Stimulated activated CD8-positive, alpha-beta memory T cell treated with anti-CD3 and anti-CD28 coated beads, Interleukin-2, amount 100 ng/mL, for 48 hours (primary cell): ENCODE data around the gene ZNF728.
"Not testable (repeated sequence)": the region's sequence is repeated elsewhere in the genome, so short reads cannot be mapped to it uniquely, and the experiment has no call there.

Experiments used
- DNase-seq, 2 donors: peaks; one replicate each; pipeline ENCODE4 v3.0.0-alpha.2; 2020; ENCODE audit warnings: low read depth in 2 of 2

Gene ZNF728

DNA sequence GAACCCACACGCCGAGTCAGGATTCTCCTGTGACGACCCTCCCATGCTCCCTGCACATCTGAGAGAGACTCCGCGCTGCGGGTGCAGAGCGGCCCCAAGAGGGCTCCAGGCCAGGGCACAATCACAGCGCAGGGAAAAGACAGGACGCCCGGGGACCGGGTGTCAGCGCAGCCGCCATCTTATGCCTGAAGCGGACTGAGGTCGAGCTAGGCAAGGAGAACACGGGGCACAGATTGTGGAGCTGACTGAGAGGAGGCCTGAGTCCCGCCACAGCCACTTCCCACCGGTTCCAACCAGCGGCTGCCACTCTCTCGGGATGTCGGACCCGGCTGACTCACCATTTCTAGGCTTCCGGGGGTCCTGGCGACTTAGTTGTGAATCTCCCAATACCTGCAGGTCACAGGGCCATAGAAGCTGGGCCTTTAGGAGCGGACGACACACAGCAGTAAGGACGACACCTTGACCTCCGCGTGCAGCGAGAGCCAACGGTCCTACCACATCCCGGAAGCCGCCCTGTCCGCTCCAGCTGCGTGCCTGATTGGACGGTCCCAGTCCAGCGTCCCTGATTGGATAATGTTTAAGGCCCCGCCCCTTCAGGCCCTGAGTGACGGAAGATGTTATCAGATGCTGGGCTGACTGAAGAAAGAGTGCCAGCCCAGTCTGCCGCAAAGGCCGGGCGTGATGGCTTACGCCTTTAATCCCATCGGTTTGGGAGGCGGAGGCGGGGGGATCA lies at the start of gene ZNF728:
ZNF728 (minus strand) TSS at position 487 of the 733 bp plus-strand sequence; CDS start at position 341, 146 bp downstream.
- no peak for DNase-seq

DNA sequence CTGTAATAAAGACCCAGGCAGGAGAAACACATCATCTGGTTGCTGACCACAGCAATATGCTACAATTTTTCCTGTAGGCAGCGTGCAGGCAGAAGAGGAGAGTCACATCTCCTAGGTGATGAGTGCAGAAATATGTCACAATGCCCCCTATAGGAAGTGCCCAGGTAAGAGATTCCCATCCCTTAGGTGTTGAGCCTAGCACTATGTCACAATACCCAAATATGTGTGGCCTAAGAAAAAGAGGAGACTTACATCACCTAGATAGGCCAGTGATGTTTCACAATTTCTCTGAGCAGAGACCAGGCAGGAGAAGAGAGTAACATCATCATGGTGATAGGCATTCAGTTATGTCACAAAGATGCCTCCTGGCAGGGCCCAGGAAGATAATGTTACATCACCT lies 49.4 kb upstream of the ZNF728 start:
- no peak for DNase-seq

DNA sequence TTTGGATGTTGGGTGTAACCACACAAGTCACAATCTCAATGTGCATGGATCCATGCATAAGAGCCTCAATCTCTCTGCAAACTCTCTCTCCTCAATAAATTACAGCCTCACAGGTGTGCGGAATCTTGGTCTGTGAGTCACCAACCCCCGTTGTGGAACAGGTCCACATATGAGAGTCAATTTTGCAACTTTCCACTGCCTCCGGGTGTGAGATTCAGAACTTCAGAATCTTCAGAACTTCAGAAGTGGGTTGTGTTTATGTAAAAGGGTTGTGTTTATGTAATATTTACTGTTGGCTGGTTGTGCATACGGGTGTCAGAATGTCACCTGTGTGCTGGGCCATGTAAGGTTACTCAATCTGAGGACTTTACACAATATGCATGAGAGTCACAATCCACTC lies 46.3 kb upstream of the ZNF728 start:
- DNase-seq: no peak

DNA sequence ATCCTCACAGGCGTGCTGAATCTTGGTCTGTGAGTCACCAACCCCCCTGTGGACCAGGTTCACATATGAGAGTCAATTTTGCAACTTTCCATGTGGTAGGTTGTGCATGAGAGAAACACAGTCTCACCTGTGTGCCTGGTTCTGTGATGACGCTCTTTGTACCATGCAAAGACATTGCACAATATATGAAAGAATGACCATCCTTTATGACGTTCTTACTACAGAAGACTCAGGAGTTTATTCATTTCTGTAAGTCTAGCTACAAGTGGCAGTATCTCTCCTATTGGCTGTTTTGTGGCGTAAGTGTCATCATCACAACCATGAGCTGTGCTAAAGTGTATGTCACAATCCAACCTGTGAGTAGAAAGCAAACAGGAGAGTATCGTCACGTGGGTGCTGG lies 43.8 kb upstream of the ZNF728 start:
- no peak for DNase-seq

DNA sequence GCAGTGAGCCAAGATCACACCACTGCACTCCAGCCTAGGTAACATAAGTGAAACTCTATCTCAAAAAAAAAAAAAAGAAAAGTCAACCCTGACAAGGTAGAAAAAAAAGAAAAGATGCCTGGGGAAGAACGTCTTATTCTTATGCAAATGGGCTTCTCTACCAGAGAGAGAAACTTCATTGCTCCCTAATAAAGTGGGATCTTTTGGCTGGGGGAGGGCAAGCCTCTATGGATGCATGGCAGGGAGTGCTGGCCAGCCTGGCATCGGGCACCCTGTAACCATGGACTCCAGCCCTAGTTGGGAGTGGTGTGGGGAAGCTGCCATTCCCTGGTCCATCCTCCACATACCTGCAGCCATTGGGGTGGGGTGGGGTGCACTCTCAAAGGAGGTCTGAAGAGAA lies 30.7 kb upstream of the ZNF728 start:
- no peak for DNase-seq

DNA sequence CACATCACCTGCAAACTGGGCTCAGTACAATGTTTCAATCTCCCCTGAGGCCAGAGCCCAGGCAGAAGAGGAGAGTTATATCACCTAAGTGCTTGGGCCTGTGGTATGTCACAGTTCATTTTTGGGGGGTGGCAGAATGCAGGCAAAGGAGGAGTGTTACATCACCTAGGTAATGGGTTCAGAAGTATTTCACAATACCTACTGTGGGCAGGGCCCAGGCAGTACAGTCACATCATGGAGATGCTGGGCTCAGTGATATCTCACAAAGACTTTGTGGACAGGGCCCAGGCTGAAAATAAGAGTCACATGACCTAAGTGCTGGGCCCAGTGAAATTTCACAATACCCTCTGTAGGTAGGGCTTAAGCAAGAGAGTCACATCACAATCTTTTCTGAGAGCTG lies 12.7 kb upstream of the ZNF728 start:
- DNase-seq: no peak

DNA sequence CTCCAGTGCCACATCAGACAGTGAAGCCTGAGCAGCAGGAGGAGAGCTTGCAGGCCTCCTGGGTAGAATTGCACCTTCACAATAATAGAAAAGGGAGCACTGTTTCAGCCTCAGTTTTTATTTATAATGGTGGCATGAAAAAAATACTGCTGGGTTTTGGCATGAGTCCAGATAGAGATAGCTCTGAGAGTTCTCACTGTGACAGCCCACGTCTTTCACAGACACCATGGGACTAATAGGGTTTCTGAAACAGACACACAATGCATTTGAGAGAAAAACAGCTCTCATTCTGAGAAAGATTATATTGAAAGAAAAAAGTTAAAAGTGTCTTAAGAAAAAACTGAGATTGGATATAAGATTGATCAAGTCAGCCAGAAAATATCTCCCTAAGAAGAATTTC lies 8.0 kb downstream of the ZNF728 start:
- DNase-seq: not testable (repeated sequence)

DNA sequence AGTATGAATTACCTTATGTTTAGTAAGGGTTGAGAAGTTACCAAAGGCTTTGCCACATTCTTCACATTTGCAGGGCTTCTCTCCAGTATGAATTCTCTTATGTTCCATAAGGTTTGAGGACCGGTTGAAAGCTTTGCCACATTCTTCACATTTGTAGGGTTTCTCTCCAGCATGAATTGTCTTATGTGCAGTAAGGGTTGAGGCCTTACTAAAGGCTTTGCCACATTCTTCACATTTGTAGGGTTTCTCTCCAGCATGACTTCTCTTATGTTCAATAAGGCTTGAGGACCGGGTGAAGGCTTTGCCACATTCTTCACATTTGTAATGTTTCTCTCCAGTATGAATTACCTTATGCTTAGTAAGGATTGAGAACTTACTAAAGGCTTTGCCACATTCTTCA lies 26.7 kb downstream of the ZNF728 start:
- no peak for DNase-seq

DNA sequence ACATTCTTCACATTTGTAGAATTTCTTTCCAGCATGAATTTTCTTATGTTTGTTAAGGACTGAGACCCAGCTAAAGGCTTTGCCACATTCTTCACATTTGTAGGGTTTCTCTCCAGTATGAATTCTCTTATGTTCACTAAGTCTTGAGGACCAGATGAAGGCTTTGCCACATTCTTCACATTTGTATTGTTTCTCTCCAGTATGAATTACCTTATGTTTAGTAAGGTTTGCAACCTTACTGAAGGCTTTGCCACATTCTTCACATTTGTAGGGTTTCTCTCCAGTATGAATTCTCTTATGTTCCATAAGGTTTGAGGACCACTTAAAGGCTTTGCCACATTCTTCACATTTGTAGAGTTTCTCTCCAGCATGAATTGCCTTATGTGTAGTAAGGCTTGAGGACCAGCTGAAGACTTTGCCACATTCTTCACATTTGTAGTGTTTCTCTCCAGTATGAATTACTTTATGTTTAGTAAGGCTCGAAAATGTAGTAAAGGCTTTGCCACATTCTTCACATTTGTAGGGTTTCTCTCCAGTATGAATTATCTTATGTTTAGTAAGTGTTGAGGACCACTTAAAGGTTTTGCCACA lies 27.3 kb downstream of the ZNF728 start:
- DNase-seq: not testable (repeated sequence)

DNA sequence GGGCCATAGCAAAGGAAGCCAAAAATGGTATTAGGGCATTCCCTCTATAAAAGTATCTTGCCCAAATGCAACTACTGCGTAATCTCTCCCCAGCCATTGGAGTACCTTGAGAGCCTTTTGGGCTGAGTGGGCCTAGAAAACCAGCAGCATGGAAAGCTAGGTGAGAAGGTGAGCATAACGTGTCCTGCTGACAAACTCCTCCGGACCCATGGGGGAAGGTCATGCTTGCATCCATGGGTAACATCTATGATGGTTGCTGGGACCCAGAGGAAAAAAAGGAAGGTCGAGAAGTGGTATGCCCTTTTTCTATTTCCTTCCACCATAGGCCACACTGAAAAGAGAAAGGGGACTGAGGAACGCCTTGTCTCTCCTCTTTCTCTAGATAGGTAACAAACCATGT lies 57.4 kb downstream of the ZNF728 start:
- DNase-seq: no peak

DNA sequence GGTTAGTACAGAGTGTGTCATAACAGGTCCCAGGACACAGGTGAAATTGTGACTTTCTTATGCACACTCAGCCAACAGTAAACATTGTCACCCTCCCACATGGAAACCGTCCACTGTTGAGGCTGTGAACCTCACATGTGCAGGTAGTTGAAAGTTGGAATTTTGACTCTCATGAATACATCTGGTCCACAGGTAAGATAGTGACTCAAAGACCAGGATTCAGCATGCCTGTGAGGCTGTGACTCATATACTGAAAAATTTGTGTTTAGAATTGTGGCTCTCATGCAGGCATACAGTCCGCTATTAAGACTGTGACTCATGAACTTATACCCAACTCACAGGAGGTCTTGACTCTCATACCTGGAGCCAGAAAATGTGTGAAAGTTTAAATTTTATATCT lies 67.8 kb downstream of the ZNF728 start:
- DNase-seq: no peak

DNA sequence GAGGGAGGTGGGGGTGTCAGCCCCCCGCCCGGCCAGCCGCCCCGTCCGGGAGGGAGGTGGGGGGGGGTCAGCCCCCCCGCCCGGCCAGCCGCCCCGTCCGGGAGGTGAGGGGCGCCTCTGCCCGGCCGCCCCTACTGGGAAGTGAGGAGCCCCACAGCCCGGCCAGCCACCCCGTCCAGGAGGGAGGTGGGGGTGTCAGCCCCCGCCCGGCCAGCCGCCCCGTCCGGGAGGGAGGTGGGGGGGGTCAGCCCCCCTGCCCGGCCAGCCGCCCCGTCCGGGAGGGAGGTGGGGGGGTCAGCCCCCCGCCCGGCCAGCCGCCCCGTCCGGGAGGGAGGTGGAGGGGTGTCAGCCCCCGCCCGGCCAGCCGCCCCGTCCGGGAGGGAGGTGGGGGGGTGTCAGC lies 75.4 kb downstream of the ZNF728 start:
- DNase-seq: not testable (repeated sequence)

DNA sequence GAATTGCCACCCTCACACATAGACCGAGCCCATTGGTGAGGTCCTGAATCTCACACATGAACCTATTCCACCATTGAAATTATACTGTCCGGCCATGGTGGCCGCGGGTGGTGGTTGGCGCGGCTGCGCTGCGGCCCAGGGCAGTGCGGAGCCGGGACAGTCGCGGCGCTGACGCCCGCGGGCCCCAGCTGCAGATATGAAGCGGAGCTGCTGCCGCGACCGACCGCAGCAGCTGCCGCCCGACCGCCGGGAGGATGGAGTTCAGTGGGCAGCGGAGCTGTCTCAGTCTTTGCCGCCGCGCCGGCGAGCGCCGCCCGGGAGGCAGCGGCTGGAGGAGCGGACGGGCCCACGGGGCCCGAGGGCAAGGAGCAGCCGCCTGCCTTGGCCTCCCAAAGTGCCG lies 77.8 kb downstream of the ZNF728 start:
- DNase-seq: not testable (repeated sequence)
